HepG2 (cell line): ENCODE results near the gene CRADD. TPM values are rescaled to one million over a fixed set of nuclear protein-coding genes. Genes with fewer than 3 reads are reported as not detected.

Experiments
- AGO1 ChIP-seq: fragments of 200-400 bp; formaldehyde crosslinking; IDR thresholded peaks from 2 replicates; pipeline ENCODE4 v1.6.1; 2017; ENCODE audit warnings: mild to moderate bottlenecking, low read depth, low read length, moderate library complexity; ENCODE audit not compliant: poor library complexity, severe bottlenecking
- AHR ChIP-seq: IDR thresholded peaks from 2 replicates; pipeline ENCODE4 v1.6.1; 2018; ENCODE audit warnings: missing genetic modification reagents, missing compliant biosample characterization
- AKAP8 ChIP-seq: sonication (generic); formaldehyde crosslinking; IDR thresholded peaks from 2 replicates; pipeline ENCODE4 v1.5.1; 2020; ENCODE audit warnings: mild to moderate bottlenecking, missing genetic modification reagents
- BRD4 ChIP-seq: sonication (generic); formaldehyde crosslinking; IDR thresholded peaks from 2 replicates; pipeline ENCODE4 v1.4.0; 2020; ENCODE audit warnings: missing genetic modification reagents
- CBFB ChIP-seq: sonication (generic); formaldehyde crosslinking; IDR thresholded peaks from 2 replicates; pipeline ENCODE4 v1.4.0; 2020; ENCODE audit warnings: missing genetic modification reagents
- HMG20A ChIP-seq: IDR thresholded peaks from 2 replicates; pipeline ENCODE4 v1.6.1; 2016; ENCODE audit warnings: borderline replicate concordance
- HOXA9 ChIP-seq: sonication (generic); formaldehyde crosslinking; IDR thresholded peaks from 2 replicates; pipeline ENCODE4 v1.8.1; 2022; ENCODE audit warnings: missing genetic modification reagents, mild to moderate bottlenecking, moderate library complexity, borderline replicate concordance
- MEIS1 ChIP-seq: sonication (generic); formaldehyde crosslinking; IDR thresholded peaks from 2 replicates; pipeline ENCODE4 v1.9.0; 2021; ENCODE audit warnings: mild to moderate bottlenecking, missing genetic modification reagents, moderate library complexity, borderline replicate concordance
- PHF21A ChIP-seq: sonication (generic); formaldehyde crosslinking; IDR thresholded peaks from 2 replicates; pipeline ENCODE4 v1.5.0; 2020; ENCODE audit warnings: mild to moderate bottlenecking, missing genetic modification reagents
- SALL1 ChIP-seq: sonication (generic); formaldehyde crosslinking; IDR thresholded peaks from 2 replicates; pipeline ENCODE4 v1.8.0; 2022; ENCODE audit warnings: mild to moderate bottlenecking, missing genetic modification reagents
- SKIL ChIP-seq: sonication (generic); formaldehyde crosslinking; IDR thresholded peaks from 2 replicates; pipeline ENCODE4 v1.8.0; 2022; ENCODE audit warnings: missing genetic modification reagents, mild to moderate bottlenecking, moderate library complexity, borderline replicate concordance
- TAF1 ChIP-seq: sonication (generic); formaldehyde crosslinking; IDR thresholded peaks from 2 replicates; pipeline ENCODE4 v1.4.0; 2020; ENCODE audit warnings: missing genetic modification reagents
- TRAFD1 ChIP-seq: sonication (generic); formaldehyde crosslinking; IDR thresholded peaks from 2 replicates; pipeline ENCODE4 v1.5.1; 2020; ENCODE audit warnings: missing genetic modification reagents, mild to moderate bottlenecking, borderline replicate concordance
- YY1 ChIP-seq: IDR thresholded peaks from 2 replicates; pipeline ENCODE4 v1.6.1; 2011; ENCODE audit warnings: low read length, low read depth, moderate library complexity, mild to moderate bottlenecking; ENCODE audit not compliant: insufficient read depth, insufficient replicate concordance
- ZBTB2 ChIP-seq: sonication (generic); formaldehyde crosslinking; IDR thresholded peaks from 2 replicates; pipeline ENCODE4 v1.8.0; 2022; ENCODE audit warnings: low read depth, missing genetic modification reagents
- ZFYVE20 ChIP-seq: sonication (generic); formaldehyde crosslinking; IDR thresholded peaks from 2 replicates; pipeline ENCODE4 v1.8.0; 2023; ENCODE audit warnings: low read depth, mild to moderate bottlenecking, moderate library complexity, missing genetic modification reagents, borderline replicate concordance
- ZKSCAN5 ChIP-seq: sonication (generic); formaldehyde crosslinking; IDR thresholded peaks from 2 replicates; pipeline ENCODE4 v1.5.1; 2020; ENCODE audit warnings: mild to moderate bottlenecking, missing genetic modification reagents
- ZNF121 ChIP-seq: sonication (generic); formaldehyde crosslinking; IDR thresholded peaks from 2 replicates; pipeline ENCODE4 v1.5.0; 2020; ENCODE audit warnings: mild to moderate bottlenecking, missing genetic modification reagents
- ZNF276 ChIP-seq: sonication (generic); formaldehyde crosslinking; IDR thresholded peaks from 2 replicates; pipeline ENCODE4 v1.4.0; 2020; ENCODE audit warnings: mild to moderate bottlenecking, low read depth, missing genetic modification reagents
- ZNF468 ChIP-seq: sonication (generic); formaldehyde crosslinking; IDR thresholded peaks from 2 replicates; pipeline ENCODE4 v1.8.0; 2022; ENCODE audit warnings: mild to moderate bottlenecking, moderate library complexity, missing genetic modification reagents
- ZNF746 ChIP-seq: sonication (generic); formaldehyde crosslinking; IDR thresholded peaks from 2 replicates; pipeline ENCODE4 v1.8.0; 2022; ENCODE audit warnings: mild to moderate bottlenecking, missing genetic modification reagents
- polyA plus RNA-seq, 8 experiments: library from polyadenylated mRNA; depleted of rRNA in 3 of 8; stranded (reverse) in 7 of 8; unstranded in 1 of 8; fragments of >200 nt; fragmentation: Illumina TruSeq in 4 of 8; extraction: Trizol in 4 of 8; gene quantifications; 2 replicates each; pipeline versions ENCODE4 v1.2.1 to v1.2.3, GENCODE V29; 2011 to 2016; ENCODE audit warnings: low read depth in 4 of 8, missing spikeins in 1 of 8, mixed read lengths in 1 of 8; ENCODE audit not compliant: insufficient read depth in 1 of 8
- total RNA-seq, 5 experiments: library from RNA; depleted of rRNA; stranded (reverse); fragments of >200 nt; fragmentation: Illumina TruSeq; extraction: Trizol; gene quantifications; 2 replicates each; pipeline ENCODE4 v1.2.3, GENCODE V29; 2016; ENCODE audit warnings: low read depth in 1 of 5

The CRADD gene
- total and polyA plus RNA-seq, 2 of the 13 experiments (the other 11 are each of a cell fraction or from before 2014, with no cell fraction given): 12.4 to 18.8 TPM

GRCh38 chr12:93677195-93678064 lies at the start of gene CRADD (continued):
- TF ChIP-seq ZBTB2 (CRISPR knock-in tag) (no peak), CBFB (CRISPR knock-in tag) (no peak), SALL1 (no peak; the same call in none of the 2 replicates), BRD4 (CRISPR knock-in tag) (no peak; the same call in 1 of the 2 replicates), HMG20A (CRISPR knock-in tag) (no peak), PHF21A (CRISPR knock-in tag) (peak; percentile 64), ZNF276 (0 out of 2 replicates have a peak, but pooled peaks have one; percentile 68), ZFYVE20 (no peak), SKIL (no peak), MEIS1 (CRISPR knock-in tag) (peak; percentile 83; the same call in 1 of the 2 replicates), TAF1 (CRISPR knock-in tag) (peak; percentile 89), AKAP8 (no peak), AHR (CRISPR knock-in tag) (no peak; the same call in 1 of the 2 replicates), HOXA9 (no peak), AGO1 (peak; percentile 50), ZKSCAN5 (CRISPR knock-in tag) (no peak), ZNF121 (CRISPR knock-in tag) (peak; percentile 64), TRAFD1 (CRISPR knock-in tag) (no peak), YY1 (peak; percentile 99), ZNF468 (no peak), ZNF746 (CRISPR knock-in tag) (peak; percentile 77; the same call in 1 of the 2 replicates)
